Kidney capillary endothelial cell (primary cell): Measurements from ENCODE around the gene CHRNB4.
A peak's percentile ranks its signal among the peaks of the same experiment; 100 is the strongest.

Experiments
- DNase-seq: peaks from one replicate; pipeline ENCODE4 v3.0.0-alpha.2; 2018; ENCODE audit warnings: low spot score

Gene CHRNB4

GRCh38 chr15:78671626-78672211, 30.7 kb upstream of the CHRNB4 start:
- no peak for DNase-seq

GRCh38 chr15:78668987-78669386, 28.0 kb upstream of the CHRNB4 start:
- DNase-seq: no peak

- no peak for DNase-seq
These were observed 26.7 kb upstream of the CHRNB4 start for GRCh38 chr15:78667578-78668236.

GRCh38 chr15:78666010-78666409, 25.0 kb upstream of the CHRNB4 start:
- DNase-seq: no peak

GRCh38 chr15:78663703-78664102, 22.7 kb upstream of the CHRNB4 start:
- no peak for DNase-seq

- DNase-seq: no peak
These were observed 21.0 kb upstream of the CHRNB4 start for GRCh38 chr15:78662028-78662427.

- no peak for DNase-seq
These were observed 20.0 kb upstream of the CHRNB4 start for GRCh38 chr15:78661001-78661400.

- DNase-seq: no peak
These were observed 19.6 kb upstream of the CHRNB4 start for GRCh38 chr15:78660584-78660983.

- DNase-seq: no peak
These were observed 17.8 kb upstream of the CHRNB4 start for GRCh38 chr15:78658823-78659222.

GRCh38 chr15:78654272-78654671, 13.3 kb upstream of the CHRNB4 start:
- no peak for DNase-seq

GRCh38 chr15:78651930-78652615, 11.1 kb upstream of the CHRNB4 start:
- DNase-seq: no peak

- DNase-seq: no peak
These were observed 10.0 kb upstream of the CHRNB4 start for GRCh38 chr15:78651007-78651406.

GRCh38 chr15:78650022-78650421, 9.0 kb upstream of the CHRNB4 start:
- DNase-seq: no peak

- DNase-seq: no peak
These were observed 4.0 kb upstream of the CHRNB4 start for GRCh38 chr15:78645009-78645408.

GRCh38 chr15:78642331-78642730, 1.3 kb upstream of the CHRNB4 start:
- no peak for DNase-seq

GRCh38 chr15:78641749-78642275, 802 bp upstream of the CHRNB4 start:
- DNase-seq: no peak

- DNase-seq: no peak
These were observed 396 bp downstream of the CHRNB4 start for GRCh38 chr15:78640527-78641101.

GRCh38 chr15:78638658-78639314, 2.2 kb downstream of the CHRNB4 start:
- DNase-seq: peak; percentile 46

- DNase-seq: no peak
These were observed 3.1 kb downstream of the CHRNB4 start for GRCh38 chr15:78637776-78638435.

GRCh38 chr15:78636378-78636859, 4.6 kb downstream of the CHRNB4 start:
- no peak for DNase-seq

- no peak for DNase-seq
These were observed 5.7 kb downstream of the CHRNB4 start for GRCh38 chr15:78635346-78635745.
